ENCODE data around the gene HYAL3.
"Not testable (repeated sequence)": the region's sequence is repeated elsewhere in the genome, so short reads cannot be mapped to it uniquely, and the experiment has no call there.

Gene HYAL3

DNA sequence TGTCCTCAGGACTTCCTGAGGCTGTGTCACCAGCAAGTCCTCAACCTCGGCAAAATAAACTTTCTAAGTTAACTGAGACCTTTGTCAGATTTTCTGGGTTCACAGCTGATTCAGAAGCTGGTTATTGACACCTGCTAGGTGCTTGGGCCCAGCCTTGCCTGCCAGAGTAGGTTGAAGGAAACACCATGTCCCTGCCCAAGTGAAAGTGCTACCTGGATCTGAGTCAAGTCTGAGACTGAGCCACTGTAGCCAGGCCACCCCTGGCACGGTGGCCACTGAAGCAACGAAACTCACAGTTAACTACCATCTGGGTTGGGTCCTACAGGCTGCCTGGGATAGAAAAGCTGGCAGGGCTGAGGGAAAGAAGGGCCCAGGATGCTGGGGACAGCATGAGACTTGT is 15.1 kb upstream of the HYAL3 start:
- no peak for DNase-seq (ENCODE audit: low spot score)

DNA sequence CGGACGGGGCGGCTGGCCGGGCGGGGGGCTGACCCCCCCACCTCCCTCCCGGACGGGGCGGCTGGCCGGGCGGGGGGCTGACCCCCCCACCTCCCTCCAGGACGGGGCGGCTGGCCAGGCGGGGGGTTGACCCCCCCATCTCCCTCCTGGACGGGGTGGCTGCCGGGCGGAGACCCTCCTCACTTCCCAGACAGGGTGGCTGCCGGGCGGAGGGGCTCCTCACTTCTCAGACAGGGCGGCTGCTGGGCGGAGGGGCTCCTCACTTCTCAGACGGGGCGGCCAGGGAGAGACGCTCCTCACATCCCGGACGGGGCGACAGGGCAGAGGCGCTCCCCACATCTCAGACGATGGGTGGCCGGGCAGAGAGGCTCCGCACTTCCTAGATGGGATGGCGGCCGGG is 12.8 kb upstream of the HYAL3 start:
- DNase-seq (ENCODE audit: low spot score), result not testable (repeated sequence)

DNA sequence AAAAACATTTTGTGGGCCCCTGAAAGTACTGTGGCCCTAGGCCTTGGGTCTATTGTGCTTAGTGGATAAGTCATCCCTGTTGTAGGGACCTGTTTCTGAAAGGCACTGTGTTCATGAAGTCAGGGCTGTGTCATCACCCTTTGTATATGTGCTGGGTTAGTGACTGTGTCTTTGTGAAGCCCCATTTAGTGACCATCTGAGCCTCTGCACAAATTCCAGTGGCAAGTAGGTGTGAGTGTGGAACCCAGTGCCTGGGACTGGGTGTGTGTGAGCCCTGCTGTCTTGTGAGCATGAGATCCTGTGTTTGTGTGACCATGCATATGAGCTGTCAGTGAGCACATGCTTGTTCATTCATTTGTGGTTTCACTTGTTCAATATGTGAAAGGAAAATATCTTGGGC is 5.4 kb upstream of the HYAL3 start:
- peak; percentile 71 for DNase-seq (ENCODE audit: low spot score)

DNA sequence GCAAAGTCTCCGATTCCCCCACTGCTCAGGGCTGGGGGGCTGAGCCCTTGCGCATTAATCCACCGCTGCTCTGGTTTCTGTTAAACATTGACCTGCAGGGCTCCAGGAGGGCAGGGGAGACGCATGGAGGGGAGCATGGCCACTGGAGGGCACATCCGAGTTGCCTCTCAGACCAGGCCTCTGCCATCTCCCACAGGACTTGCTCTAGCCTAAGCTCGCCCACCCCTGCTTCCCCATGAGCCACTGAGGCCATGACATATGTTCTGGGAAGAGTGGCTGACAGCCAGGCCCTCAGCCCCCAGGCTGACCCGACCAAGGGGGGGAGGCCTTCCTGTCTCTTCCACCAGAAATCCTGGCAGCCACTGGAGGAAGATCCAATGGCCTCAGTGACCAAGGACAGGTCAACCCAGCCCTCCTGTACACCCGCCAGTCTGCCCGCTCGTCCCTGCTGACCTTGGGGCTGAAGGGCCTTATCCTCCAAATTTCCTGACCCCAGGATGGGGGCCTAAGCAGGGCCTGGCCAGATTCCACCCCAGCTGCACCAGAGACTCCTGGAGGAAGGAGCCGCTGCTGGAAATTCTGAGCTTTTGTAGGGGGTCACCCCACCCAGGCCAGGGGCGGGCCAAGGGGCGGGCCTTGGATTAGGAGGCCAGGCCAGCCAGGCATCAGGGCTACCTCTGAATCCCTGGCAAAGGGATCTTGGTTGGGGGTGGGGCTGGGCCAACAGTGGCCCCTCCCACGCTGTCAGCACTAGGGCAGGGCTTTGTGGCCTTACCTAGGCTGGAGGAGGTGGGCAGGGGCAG is 4.0 kb upstream of the HYAL3 start, which contains the start of gene HYAL1:
Gene HYAL1, minus strand, starts transcription at position 562 of the 803 bp plus-strand sequence. CDS start 618 bp downstream, outside the sequence.
- peak; percentile 72 for DNase-seq (ENCODE audit: low spot score)

DNA sequence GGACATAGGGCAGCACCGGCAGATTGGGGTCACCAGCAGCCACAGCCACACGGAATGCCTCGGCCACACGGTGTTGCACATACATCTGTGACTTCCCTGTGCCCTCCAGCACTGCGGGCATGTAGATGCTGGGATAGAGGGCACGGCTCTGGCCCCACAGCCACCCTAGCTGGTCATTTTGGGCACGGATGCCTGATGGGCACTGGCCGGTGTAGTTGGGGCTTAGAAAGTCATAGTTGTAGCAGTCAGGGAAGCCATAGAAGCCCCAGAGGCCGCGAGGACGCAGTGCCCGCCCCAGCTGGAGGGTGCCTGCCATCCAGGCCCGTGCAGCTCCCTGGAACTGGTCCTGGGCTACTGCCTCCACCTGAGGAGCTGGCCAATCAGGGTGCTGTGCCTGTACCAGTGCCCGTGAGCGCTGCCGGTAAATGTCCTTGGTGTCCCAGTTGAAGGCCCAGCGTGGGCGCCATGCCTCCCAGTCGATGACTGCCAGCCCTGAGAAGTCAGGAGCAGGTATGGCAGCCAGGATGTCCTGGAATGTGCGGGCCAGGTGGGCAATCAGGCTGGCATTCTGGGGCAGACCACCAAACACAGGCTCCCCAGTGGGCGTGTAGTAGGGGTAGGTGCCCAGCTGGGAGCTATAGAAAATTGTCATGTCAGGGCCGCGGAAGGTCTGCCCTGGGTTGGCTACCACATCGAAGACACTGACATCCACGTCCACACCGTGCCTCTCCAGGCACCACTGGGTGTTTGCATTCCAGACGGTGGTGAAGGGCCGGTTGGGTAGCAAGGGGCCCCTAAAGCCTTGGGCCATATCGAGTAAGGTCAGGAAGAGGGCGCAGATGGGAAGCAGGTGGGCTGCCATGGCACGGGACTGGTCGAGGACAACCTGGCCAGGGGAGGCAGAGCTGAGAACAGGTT is 3.1 kb upstream of the HYAL3 start:
- DNase-seq (ENCODE audit: low spot score), result no peak

DNA sequence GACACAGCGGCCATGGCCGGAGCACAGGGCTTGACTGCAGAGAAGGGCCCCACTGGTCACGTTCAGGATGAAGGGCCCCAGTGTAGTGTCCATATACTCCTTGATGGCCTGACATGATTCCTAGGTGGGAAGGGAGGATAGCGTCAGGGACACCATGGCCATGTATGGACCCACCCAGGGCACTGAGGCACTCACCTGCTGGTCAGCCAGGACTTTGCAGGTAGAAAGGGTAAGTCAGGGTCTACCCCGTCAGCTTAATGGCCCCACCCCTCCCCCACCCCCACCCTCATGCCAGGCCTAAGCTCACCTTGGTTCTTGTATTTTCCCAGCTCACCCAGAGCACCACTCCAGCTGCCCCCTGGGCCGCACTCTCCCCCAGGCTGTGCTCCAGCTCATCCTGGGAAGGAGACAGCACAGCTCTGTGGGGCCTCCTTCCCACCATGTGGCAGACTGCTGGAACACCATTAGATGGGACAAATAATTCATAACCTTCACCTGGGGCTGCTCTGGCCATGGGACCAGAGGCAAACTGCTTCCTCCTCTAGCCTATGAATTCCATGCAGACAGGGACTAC is 1.6 kb upstream of the HYAL3 start:
- DNase-seq (ENCODE audit: low spot score), result no peak

DNA sequence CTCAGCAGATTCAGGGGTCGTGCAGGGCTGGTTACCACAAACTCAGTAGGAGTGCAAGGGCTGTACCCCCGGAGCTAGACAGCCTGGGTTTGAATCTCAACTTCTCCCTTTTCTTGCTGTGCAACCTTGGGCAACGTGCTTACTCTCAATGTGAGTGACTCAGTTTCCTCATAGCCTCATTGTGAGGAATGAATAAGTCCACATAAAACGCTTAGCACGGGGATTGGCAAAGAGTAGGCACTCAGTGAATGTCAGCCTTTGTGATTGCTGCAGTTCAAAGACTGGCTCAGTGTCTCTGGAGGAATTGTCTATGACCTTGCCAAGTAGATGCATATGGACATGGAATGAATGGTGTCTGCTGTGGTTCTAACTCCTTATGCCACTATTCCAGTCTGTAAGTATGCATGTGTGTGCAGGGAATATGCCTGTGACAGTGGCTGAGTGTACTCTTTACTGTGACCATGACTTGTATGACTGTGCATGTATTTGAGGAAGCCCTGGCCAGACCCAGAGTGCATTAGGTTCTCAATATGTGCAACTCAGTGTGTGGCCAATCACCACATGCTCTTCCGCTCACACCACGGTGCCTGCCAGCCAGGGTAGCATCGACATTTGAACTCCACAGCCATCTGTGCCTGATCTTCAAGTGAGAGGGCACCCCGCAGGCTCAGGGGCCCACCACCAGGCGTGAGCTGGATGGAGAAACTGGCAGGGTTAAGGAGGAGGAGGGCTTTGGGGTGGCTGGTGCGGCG is 900 bp upstream of the HYAL3 start:
- peak; percentile 39 for DNase-seq (ENCODE audit: low spot score)

DNA sequence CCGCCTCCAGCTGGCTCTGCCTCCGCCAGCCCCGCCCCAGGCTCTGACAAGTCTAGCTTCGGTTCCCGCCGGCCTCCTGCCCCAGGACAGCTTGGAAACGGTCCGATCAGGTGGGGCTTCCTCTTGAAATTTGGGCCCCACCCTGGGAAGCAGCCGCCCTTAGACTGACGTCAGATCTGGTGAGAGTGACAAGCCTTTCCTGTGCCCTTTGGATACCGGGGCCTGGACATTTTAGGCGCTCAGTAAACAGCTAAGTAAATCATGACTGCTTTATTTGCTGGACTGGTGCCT is 378 bp upstream of the HYAL3 start:
- no peak for DNase-seq (ENCODE audit: low spot score)

DNA sequence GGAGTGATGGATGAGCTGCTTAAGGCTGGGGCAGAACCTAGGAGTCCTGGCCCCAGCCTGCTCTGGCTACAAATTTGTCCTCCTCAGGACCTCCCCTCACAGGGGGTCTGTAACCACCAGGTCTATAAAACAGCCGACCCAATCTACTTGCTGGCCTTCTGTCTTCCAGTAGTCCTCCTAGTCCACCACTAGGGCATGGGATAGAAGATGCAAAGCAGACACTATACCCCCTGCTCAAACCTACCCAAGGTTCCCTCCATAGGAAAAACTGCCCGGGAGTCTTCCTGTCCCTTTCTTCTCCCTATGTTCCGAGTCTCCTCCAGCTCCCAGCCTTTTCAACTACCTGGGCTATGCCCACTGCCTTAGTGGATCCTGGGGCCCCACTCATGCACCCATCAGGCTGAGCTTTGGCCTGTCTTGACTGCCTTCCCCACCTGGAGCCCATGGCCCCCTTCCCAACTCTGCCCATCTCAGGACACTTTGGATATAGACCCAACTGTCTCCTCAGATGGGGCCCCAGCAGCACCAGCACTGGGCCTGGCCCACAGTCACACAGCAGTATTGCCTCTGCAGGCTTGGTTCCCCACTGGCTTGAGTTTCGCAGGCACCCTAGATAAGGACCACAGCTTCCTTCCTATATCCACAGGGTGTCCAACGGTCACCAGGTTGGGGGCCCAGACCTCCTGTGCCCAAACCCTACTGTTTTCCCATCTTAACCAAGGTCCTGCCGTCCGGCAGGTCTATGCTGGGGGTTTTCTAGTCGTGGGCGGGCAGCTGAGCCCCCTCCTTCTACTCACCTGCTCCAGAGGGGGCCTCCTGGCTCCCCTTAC is 1.1 kb downstream of the HYAL3 start:
- no peak for DNase-seq (ENCODE audit: low spot score)

DNA sequence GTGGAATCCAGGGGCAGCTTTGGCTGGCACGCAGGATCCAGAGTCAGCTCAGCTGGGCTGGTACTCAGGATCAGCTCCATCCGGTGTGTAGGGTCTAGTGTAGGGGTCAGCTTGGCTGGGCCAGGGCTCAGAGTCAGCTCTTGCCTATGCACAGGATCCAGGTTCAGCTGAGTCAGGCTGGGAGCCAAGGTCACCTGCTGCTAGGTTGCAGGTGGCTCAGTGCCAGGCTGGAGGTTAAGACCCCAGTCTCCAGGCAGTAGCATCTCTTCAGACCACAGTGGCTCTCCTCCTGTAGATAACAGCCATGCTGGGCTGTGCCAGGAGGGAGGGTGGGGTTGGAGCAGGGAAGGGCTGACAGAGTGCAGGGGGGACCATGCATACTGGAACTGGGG is 1.8 kb downstream of the HYAL3 start:
- no peak for DNase-seq (ENCODE audit: low spot score)

DNA sequence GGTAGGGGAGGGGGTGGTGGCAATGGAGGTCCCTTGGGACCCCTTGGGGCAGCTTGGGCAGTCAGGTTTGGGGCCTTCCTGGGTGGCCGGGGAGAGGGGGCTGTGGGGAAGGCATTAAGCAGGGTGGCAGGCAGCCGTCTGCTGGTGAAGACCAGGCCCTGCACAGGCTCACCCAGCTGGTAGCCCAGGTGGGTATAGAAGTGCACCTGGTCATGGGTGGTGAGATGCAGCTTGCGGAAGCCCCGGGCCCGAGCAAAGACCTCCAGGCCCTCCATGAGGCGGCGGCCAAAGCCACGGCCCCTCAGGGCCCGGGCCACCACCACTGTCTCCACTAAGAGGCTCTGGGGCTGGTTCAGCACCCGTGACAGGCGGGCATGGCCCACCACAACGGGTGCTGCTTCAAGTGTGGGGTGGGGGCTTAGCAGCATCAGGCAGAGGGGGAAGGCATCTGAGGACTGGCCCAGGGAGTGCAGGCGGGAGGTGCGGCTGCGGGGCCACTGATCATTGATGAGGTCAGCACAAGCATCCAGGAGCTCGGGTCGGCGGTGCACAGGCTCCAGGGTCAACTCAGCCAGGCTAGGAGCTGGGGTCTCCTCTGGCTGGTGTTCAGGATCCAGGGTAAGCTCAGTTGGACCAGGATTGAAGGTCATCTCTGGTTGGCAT is 2.4 kb downstream of the HYAL3 start:
- no peak for DNase-seq (ENCODE audit: low spot score)

DNA sequence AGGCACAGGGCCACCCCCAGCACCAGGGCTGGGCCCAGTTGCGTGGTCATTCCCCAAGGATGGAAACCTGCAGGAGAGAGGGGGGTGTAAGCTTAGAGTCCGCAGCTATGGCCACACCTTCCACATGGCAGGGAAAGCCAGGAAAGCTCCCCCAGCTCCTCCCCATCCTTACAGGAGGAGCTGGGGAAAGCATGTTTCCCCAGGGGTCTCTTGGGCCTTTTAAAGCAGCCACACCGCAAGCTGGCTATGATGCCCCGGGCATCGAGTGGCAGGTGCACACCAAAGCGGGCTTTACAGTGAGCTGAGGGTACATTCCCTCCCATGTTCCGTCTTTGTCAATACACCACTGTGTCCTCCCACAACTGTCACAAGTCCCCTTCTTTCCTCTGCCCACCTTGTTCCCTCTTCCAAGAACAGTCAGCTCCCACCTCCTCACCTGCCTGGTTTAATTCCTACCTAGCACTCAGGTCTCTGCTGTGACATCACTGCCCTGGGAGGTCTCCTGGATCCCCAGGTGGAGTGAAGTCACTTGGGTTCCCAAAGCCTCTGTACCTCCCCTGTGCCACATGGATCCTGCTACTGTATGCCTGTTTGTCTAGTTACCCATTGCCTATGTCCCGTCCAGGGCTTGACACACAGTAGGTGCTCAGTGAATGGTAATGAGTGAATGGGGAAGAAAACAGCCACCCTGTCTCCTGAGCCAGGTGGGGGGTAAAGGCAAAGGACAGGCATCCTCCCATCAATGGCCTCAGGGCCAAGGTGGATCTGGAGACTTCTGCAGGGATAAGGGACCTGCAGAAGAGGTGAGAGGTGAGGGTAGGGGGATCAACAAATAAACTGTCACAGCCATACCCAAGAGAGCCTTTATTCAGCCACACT is 3.4 kb downstream of the HYAL3 start:
- no peak for DNase-seq (ENCODE audit: low spot score)

DNA sequence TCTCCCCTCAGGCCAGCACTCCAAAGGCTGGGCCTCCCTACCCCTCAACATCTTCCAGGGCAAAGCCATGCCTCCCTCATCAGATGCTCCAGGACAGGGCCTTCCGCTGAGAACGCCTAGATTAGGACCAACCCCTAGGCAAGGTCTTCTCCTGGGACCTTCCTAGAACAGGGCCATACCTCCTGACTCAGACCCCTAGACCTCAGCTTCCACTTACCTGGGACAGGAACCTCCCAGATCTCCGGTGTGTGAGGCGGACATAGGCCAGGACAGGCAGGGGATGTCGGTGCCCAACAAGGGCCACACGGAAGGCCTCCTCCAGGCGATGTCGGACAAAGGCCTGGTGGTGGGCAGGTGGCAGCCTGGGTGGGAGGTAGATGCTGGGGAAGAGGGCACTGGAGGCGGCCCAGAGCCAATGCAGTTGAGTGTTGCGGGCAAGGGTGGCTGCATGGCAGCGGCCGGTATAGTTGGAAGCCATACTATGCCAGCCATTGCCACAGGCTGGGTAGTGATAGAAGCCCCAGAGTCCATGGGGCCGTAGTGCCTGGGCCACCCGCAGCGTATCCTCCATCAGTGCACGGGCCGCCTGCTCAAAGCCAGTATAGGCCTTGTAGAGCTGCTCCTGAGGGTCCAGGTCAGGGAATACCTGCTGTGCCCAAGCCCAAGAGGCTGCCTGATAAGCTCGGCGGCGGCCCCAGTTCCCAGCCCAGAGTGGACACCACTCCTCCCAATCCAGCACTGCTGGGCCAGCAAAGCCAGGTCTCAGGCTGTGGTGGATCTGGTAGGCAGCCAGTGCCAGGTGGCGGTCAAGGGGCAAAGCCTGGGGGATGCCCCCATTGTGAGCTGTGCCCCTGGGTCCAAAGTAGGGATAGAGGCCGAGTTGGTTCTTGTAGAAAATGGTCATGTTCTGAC is 4.5 kb downstream of the HYAL3 start:
- no peak for DNase-seq (ENCODE audit: low spot score)

DNA sequence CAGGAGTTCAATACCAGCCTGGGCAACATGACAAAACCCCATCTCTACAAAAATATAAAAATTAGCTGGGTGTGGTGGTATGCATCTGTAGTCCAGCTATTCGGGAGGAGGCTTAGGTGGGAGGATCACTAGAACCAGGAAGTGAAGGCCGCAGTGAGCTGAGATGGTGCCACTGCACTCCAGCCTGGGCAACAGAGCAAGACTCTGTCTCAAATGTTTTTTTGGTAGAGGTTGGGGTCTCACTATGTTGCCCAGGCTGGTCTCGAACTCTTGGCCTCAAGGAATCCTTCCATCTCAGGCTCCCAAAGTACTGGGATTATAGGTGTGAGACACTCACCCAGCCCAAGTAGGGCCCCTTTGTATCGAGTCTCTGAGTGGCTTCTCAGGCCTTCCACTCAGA is 5.1 kb downstream of the HYAL3 start:
- no peak for DNase-seq (ENCODE audit: low spot score)

DNA sequence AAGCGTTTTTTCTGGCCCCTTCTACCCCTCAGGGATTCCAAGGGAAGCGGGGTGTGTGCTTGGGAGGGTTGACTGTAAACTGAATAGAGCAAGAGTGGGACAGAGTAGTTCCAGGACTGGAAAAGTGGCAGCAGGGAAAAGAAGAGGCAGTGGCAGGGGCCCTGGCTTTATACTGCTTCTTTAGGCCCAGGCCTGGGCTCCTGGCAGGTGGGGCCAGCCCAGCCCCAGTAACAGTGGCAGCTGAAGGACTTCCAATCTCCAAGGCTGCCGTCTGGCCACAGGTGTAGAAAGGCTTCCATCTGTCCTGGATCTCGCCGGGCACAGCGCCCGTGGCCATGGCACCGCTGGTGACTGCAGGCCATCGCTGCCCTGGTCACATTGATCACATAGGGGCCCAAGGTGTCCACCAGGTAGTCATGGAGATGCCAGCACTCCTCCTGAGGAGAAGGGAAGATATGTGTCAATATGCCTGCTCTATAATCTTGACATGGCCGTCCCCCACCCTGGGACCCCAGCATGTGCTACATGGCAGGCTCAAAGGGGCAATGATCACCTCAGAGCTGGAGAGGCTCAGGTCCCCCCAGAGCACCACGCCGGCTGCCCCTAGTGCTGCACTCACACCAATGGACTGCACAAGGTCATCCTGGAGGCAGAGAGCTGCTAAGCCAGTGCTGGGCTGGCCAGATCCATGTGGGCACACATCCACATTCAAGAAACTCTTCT is 6.0 kb downstream of the HYAL3 start:
- no peak for DNase-seq (ENCODE audit: low spot score)

DNA sequence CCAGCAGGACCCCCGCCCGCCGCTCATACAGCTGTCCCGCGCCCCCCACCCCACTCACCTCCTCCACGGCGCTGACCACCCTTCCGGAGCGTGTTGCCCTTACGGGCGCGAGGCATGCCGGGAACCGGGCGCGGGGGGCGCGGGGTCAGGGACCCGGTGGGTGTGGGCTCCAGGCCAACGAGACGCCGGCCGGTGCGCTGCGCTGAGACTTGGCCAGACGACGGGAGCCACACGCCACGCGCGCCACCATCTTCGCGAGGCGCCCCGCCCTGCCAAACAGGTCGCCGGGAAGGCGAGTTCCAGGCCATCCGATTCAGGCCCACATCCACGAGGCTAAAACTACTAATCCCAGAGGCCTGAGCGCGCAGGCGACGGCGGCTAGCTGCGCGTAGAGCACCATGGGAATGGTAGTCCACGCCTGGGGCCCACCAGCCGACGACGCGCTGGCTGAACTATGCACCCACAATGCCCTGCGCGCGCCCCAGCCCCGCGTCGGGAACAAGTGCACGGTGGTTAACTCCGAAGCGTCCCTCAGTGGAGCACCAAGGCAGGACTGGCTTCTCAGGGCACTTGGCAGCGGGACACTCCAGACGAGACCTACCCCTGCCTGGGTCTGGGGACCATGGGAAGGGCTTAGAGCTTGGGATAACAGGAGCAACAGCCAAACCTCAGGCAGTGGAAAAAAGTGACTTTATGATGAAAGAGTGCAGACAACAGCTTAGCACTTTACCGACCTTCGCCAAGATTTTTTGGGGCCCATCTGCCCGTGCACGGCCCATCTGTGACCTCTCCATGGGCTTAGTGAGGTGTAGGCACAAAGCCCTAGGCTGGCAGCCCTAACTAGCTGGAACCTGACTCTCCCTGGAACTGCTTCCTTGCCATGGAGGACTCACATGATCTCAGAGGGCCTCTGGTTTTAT is 6.8 kb downstream of the HYAL3 start, which contains the start of gene IFRD2:
Gene IFRD2, minus strand, starts transcription at position 271 of the 920 bp plus-strand sequence. Its CDS starts 155 bp downstream, at position 116.
- DNase-seq (ENCODE audit: low spot score), result peak; percentile 98

DNA sequence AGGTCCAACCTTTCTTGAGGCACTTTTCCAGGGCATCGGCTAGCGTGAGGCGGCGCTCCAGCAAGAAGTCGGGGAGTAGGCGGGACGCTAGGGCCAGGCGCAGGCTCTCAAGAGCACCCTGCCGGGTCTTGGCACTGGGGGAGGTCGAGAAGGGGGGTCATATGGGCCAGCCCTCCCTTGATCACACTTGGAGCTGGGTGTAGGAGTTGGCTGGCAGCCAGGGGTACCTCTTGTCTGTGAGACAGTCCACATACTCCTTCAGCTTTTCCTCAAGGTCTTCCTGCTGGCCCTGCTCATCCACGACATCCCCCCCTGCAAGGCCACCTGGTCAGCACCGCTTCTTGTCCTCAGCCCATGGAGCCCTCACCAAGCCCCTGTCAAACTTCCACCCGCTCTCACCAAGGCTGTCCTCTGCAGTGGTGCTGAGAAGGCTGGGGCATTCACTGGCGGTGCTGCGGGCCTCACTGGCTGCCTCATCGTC is 9.0 kb downstream of the HYAL3 start:
- DNase-seq (ENCODE audit: low spot score), result no peak
